GM21526 (cell line): Measurements from ENCODE around the gene SYNGR4.
A peak's percentile ranks its signal among the peaks of the same experiment; 100 is the strongest.

ENCODE experiments used
- ATAC-seq: cut with Tn5 transposase; IDR thresholded peaks from one replicate; pipeline ENCODE4 v1.9.1; 2021; ENCODE audit warnings: moderate library complexity; ENCODE audit not compliant: unreplicated experiment, low FRiP score

Gene SYNGR4

GRCh38 chr19:48341515-48342413 lies 22.4 kb upstream of the SYNGR4 start:
- ATAC-seq = no peak

- ATAC-seq = no peak
Measured at GRCh38 chr19:48342414-48342738, 21.8 kb upstream of the SYNGR4 start.

- ATAC-seq = no peak
Measured at GRCh38 chr19:48342841-48343540, 21.2 kb upstream of the SYNGR4 start.

- ATAC-seq = no peak
Measured at GRCh38 chr19:48344892-48345291, 19.3 kb upstream of the SYNGR4 start.

GRCh38 chr19:48346191-48346590 lies 18.0 kb upstream of the SYNGR4 start:
- ATAC-seq = no peak

- no peak for ATAC-seq
Measured at GRCh38 chr19:48348045-48348444, 16.1 kb upstream of the SYNGR4 start.

GRCh38 chr19:48348737-48349136 lies 15.4 kb upstream of the SYNGR4 start:
- ATAC-seq = no peak

- no peak for ATAC-seq
Measured at GRCh38 chr19:48350856-48351255, 13.3 kb upstream of the SYNGR4 start.

GRCh38 chr19:48351341-48351752 lies 12.8 kb upstream of the SYNGR4 start:
- ATAC-seq = no peak

- ATAC-seq = no peak
Measured at GRCh38 chr19:48353677-48354076, 10.5 kb upstream of the SYNGR4 start.

GRCh38 chr19:48354332-48354992 lies 9.7 kb upstream of the SYNGR4 start:
- no peak for ATAC-seq

- no peak for ATAC-seq
Measured at GRCh38 chr19:48355365-48355954, 8.7 kb upstream of the SYNGR4 start.

GRCh38 chr19:48359123-48359522 lies 5.0 kb upstream of the SYNGR4 start:
- ATAC-seq = no peak

- ATAC-seq = no peak
Measured at GRCh38 chr19:48361912-48362311, 2.3 kb upstream of the SYNGR4 start.

- ATAC-seq = peak; percentile 52
Measured at GRCh38 chr19:48362716-48363499, 1.3 kb upstream of the SYNGR4 start.

- peak; percentile 3 for ATAC-seq
Measured at GRCh38 chr19:48363500-48363809, 712 bp upstream of the SYNGR4 start.

- no peak for ATAC-seq
Measured at GRCh38 chr19:48364598-48365348, 606 bp downstream of the SYNGR4 start.

GRCh38 chr19:48365602-48366001 lies 1.4 kb downstream of the SYNGR4 start:
- no peak for ATAC-seq

- no peak for ATAC-seq
Measured at GRCh38 chr19:48367855-48368254, 3.7 kb downstream of the SYNGR4 start.

- no peak for ATAC-seq
Measured at GRCh38 chr19:48368936-48369335, 4.8 kb downstream of the SYNGR4 start.
